ENCODE results near the gene CAMTA1. TPM values are rescaled to one million over a fixed set of nuclear protein-coding genes. Genes with fewer than 3 reads are reported as not detected.
"Not testable (repeated sequence)": the region's sequence is repeated elsewhere in the genome, so short reads cannot be mapped to it uniquely, and the experiment has no call there.

CAMTA1 gene
- total RNA-seq, 1 experiment from 2014 or later, result 102 TPM

- Histone ChIP-seq H3K36me3 (replicated peaks; ENCODE audit: control insufficient read depth, insufficient read depth, low read length) (peaks cover 9% of the 10 kb centered on the region), H3K4me3 (ENCODE audit: insufficient read depth, low read depth, low read length) (no peak overlapping the region), H3K27me3 (ENCODE audit: control insufficient read depth, insufficient read depth, low read length) (peaks cover 9% of the 10 kb centered on the region)
- DNase-seq, result no peak
Measured at GRCh38 chr1:7781923-7782495, 996.8 kb downstream of the CAMTA1 start.

- H3K36me3 ChIP-seq (replicated peaks; ENCODE audit: control insufficient read depth, insufficient read depth, low read length), result peaks cover 7% of the 10 kb centered on the region
- peaks cover 9% of the 10 kb centered on the region for H3K27me3 ChIP-seq (ENCODE audit: control insufficient read depth, insufficient read depth, low read length)
- H3K4me3 ChIP-seq (ENCODE audit: insufficient read depth, low read depth, low read length), result peak overlapping the region; percentile 51
- peak; percentile 93 for DNase-seq
Measured at GRCh38 chr1:7783178-7783711, 998.0 kb downstream of the CAMTA1 start.

- DNase-seq, result peak; percentile 99
- Histone ChIP-seq H3K36me3 (replicated peaks; ENCODE audit: control insufficient read depth, insufficient read depth, low read length) (peaks cover 7% of the 10 kb centered on the region), H3K27me3 (ENCODE audit: control insufficient read depth, insufficient read depth, low read length) (peaks cover 9% of the 10 kb centered on the region), H3K4me3 (ENCODE audit: insufficient read depth, low read depth, low read length) (peak within 1 kb of the TSS; percentile 51)
Measured at GRCh38 chr1:7783826-7784491, 998.7 kb downstream of the CAMTA1 start, which contains the start of gene PER3. TSS of gene PER3 (plus strand) at chr1:7784291. CDS start at chr1:7784878, 587 bp downstream.

- H3K27me3 ChIP-seq (ENCODE audit: control insufficient read depth, insufficient read depth, low read length), result peaks cover 9% of the 10 kb centered on the region
- H3K4me3 ChIP-seq (ENCODE audit: insufficient read depth, low read depth, low read length), result peak overlapping the region; percentile 21
- H3K36me3 ChIP-seq (replicated peaks; ENCODE audit: control insufficient read depth, insufficient read depth, low read length), result peaks cover 4% of the 10 kb centered on the region
- peak; percentile 38 for DNase-seq
Measured at GRCh38 chr1:7784492-7785071, 999.3 kb downstream of the CAMTA1 start.

GRCh38 chr1:7785108-7785507 is 999.9 kb downstream of the CAMTA1 start:
- H3K27me3 ChIP-seq (ENCODE audit: control insufficient read depth, insufficient read depth, low read length), result peaks cover 9% of the 10 kb centered on the region
- H3K36me3 ChIP-seq (replicated peaks; ENCODE audit: control insufficient read depth, insufficient read depth, low read length), result peaks cover 4% of the 10 kb centered on the region
- H3K4me3 ChIP-seq (ENCODE audit: insufficient read depth, low read depth, low read length), result no peak overlapping the region
- peak; percentile 55 for DNase-seq

GRCh38 chr1:7786795-7787194 is 1001.5 kb downstream of the CAMTA1 start:
- no peak overlapping the region for H3K4me3 ChIP-seq (ENCODE audit: insufficient read depth, low read depth, low read length)
- H3K27me3 ChIP-seq (ENCODE audit: control insufficient read depth, insufficient read depth, low read length), result peaks cover 9% of the 10 kb centered on the region
- no peak for DNase-seq
- H3K36me3 ChIP-seq (replicated peaks; ENCODE audit: control insufficient read depth, insufficient read depth, low read length), result peaks cover 4% of the 10 kb centered on the region

- peaks cover 4% of the 10 kb centered on the region for H3K27me3 ChIP-seq (ENCODE audit: control insufficient read depth, insufficient read depth, low read length)
- no peak for DNase-seq
- H3K36me3 ChIP-seq (replicated peaks; ENCODE audit: control insufficient read depth, insufficient read depth, low read length), result peaks cover 4% of the 10 kb centered on the region
- no peak overlapping the region for H3K4me3 ChIP-seq (ENCODE audit: insufficient read depth, low read depth, low read length)
Measured at GRCh38 chr1:7789828-7790227, 1004.6 kb downstream of the CAMTA1 start.

GRCh38 chr1:7791027-7791426 is 1005.8 kb downstream of the CAMTA1 start:
- not testable (repeated sequence) for H3K4me3 ChIP-seq (ENCODE audit: insufficient read depth, low read depth, low read length); DNase-seq; H3K27me3 ChIP-seq (ENCODE audit: control insufficient read depth, insufficient read depth, low read length); H3K36me3 ChIP-seq (replicated peaks; ENCODE audit: control insufficient read depth, insufficient read depth, low read length)

- DNase-seq, result no peak
- Histone ChIP-seq H3K36me3 (replicated peaks; ENCODE audit: control insufficient read depth, insufficient read depth, low read length) (peaks cover 3% of the 10 kb centered on the region), H3K27me3 (ENCODE audit: control insufficient read depth, insufficient read depth, low read length) (no peaks in the 10 kb centered on the region; the same call in 1 of the 2 replicates), H3K4me3 (ENCODE audit: insufficient read depth, low read depth, low read length) (no peak overlapping the region)
Measured at GRCh38 chr1:7795406-7795805, 1010.2 kb downstream of the CAMTA1 start.

GRCh38 chr1:7805460-7805859 is 1020.2 kb downstream of the CAMTA1 start:
- Histone ChIP-seq H3K4me3 (ENCODE audit: insufficient read depth, low read depth, low read length) (no peak overlapping the region), H3K27me3 (ENCODE audit: control insufficient read depth, insufficient read depth, low read length) (no peaks in the 10 kb centered on the region), H3K36me3 (replicated peaks; ENCODE audit: control insufficient read depth, insufficient read depth, low read length) (no peaks in the 10 kb centered on the region)
- DNase-seq, result no peak

GRCh38 chr1:7808253-7808844 is 1023.1 kb downstream of the CAMTA1 start:
- DNase-seq, result peak; percentile 41
- no peaks in the 10 kb centered on the region for H3K36me3 ChIP-seq (replicated peaks; ENCODE audit: control insufficient read depth, insufficient read depth, low read length)
- H3K4me3 ChIP-seq (ENCODE audit: insufficient read depth, low read depth, low read length), result no peak overlapping the region
- H3K27me3 ChIP-seq (ENCODE audit: control insufficient read depth, insufficient read depth, low read length), result no peaks in the 10 kb centered on the region

GRCh38 chr1:7809742-7810141 is 1024.5 kb downstream of the CAMTA1 start:
- Histone ChIP-seq H3K4me3 (ENCODE audit: insufficient read depth, low read depth, low read length) (no peak overlapping the region), H3K27me3 (ENCODE audit: control insufficient read depth, insufficient read depth, low read length) (no peaks in the 10 kb centered on the region)
- no peak for DNase-seq

GRCh38 chr1:7810395-7810794 is 1025.1 kb downstream of the CAMTA1 start:
- Histone ChIP-seq H3K36me3 (replicated peaks; ENCODE audit: control insufficient read depth, insufficient read depth, low read length) (no peaks in the 10 kb centered on the region), H3K27me3 (ENCODE audit: control insufficient read depth, insufficient read depth, low read length) (no peaks in the 10 kb centered on the region), H3K4me3 (ENCODE audit: insufficient read depth, low read depth, low read length) (no peak overlapping the region)
- DNase-seq, result no peak

More at GRCh38 chr1:7809742-7810141, 1024.5 kb downstream of the CAMTA1 start:
- H3K36me3 ChIP-seq (replicated peaks; ENCODE audit: control insufficient read depth, insufficient read depth, low read length), result no peaks in the 10 kb centered on the region

GRCh38 chr1:7811476-7811875 is 1026.2 kb downstream of the CAMTA1 start:
- Histone ChIP-seq H3K36me3 (replicated peaks; ENCODE audit: control insufficient read depth, insufficient read depth, low read length) (no peaks in the 10 kb centered on the region), H3K4me3 (ENCODE audit: insufficient read depth, low read depth, low read length) (no peak overlapping the region), H3K27me3 (ENCODE audit: control insufficient read depth, insufficient read depth, low read length) (no peaks in the 10 kb centered on the region)
- no peak for DNase-seq
